ENCODE data around the gene ENPP7.

DNA sequence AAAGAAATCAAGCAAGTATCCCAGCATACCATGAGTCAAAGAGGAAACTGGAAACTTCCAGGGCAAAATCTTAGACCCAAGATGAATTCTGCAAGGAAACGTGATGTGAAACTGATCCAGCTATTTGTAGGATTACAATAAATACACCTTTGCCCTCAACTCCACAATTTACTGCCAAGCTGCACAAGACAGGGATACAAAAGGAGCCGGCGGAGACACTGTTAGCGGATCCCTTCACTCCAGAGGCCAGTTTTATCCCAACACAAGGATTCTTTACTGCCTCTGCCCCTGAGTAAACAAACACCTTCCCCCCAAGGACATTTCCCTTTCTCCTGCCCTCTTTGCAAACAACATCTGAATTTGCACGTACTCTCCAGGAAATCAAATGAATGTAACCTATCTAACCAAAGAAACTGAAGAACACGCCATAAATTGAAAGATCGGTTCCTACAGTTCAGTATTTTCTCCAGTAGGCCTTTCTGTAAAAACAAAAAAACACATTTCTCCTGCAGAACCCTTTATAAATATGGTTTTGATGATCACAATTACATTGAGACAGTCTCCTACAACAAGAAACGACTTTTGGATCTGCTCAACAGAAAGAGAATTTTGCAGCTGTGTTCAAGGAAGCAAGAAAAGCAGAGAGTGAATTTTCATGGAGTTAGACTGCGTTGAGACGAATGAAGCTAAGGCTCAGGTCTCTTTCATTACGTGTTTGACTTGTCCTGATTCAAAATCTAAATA, 45.8 kb downstream of the ENPP7 start:
- TF ChIP-seq YY1 (IDR thresholded peaks at IDR 0.05; ENCODE audit: insufficient read depth, insufficient read length) (no peak), SUZ12 (IDR thresholded peaks at IDR 0.05; ENCODE audit: extremely low read depth, insufficient read depth, insufficient read length) (no peak), ZNF274 (IDR thresholded peaks at IDR 0.05; ENCODE audit: low read depth, low read length) (no peak)
